GM23338 (cell line): Measurements from ENCODE around the gene DNASE1L2.

ENCODE experiments used
- CREB1 ChIP-seq: fragments of 250-450 bp; sonication (Bioruptor Pico); IDR thresholded peaks from 2 replicates; pipeline ENCODE4 v1.5.0; 2020; ENCODE audit warnings: low read depth, mild to moderate bottlenecking, moderate library complexity
- CTCF ChIP-seq, 2 experiments: fragments of 200-600 bp in 1 of 2; sonication (generic) in 1 of 2; conservative IDR thresholded peaks; 2 replicates each; pipeline versions ENCODE4 v1.5.1 to v1.6.1; 2016 to 2017; ENCODE audit warnings: antibody characterized with exemption in 2 of 2, low read depth in 2 of 2, mild to moderate bottlenecking in 2 of 2, moderate library complexity in 1 of 2
- ETS1 ChIP-seq: IDR thresholded peaks from 2 replicates; pipeline ENCODE4 v1.6.1; 2016; ENCODE audit warnings: antibody characterized with exemption
- EZH2 ChIP-seq: fragments of 200-600 bp; sonication (generic); IDR thresholded peaks from one replicate; pipeline ENCODE4 v1.8.0; 2017; ENCODE audit warnings: antibody characterized with exemption, mild to moderate bottlenecking, low read depth; ENCODE audit not compliant: unreplicated experiment
- EZH2phosphoT487 ChIP-seq: fragments of 200-600 bp; sonication (generic); IDR thresholded peaks from one replicate; pipeline ENCODE4 v1.8.1; 2018; ENCODE audit warnings: antibody characterized with exemption; ENCODE audit not compliant: unreplicated experiment
- JUNB ChIP-seq: IDR thresholded peaks from one replicate; pipeline ENCODE4 v1.6.1; 2016; ENCODE audit warnings: antibody characterized with exemption; ENCODE audit not compliant: unreplicated experiment
- NANOG ChIP-seq: IDR thresholded peaks from 2 replicates; pipeline ENCODE4 v1.6.1; 2016; ENCODE audit warnings: antibody characterized with exemption, borderline replicate concordance
- POLR2AphosphoS5 ChIP-seq: IDR thresholded peaks from 2 replicates; pipeline ENCODE4 v1.6.1; 2016; ENCODE audit warnings: antibody characterized with exemption, low read depth
- REST ChIP-seq: IDR thresholded peaks from one replicate; pipeline ENCODE4 v1.6.1; 2018; ENCODE audit warnings: antibody characterized with exemption; ENCODE audit not compliant: unreplicated experiment
- STAT1 ChIP-seq: IDR thresholded peaks from one replicate; pipeline ENCODE4 v1.6.1; 2016; ENCODE audit warnings: antibody characterized with exemption; ENCODE audit not compliant: unreplicated experiment
- ZNF331 ChIP-seq: fragments of 250-450 bp; sonication (Bioruptor Pico); IDR thresholded peaks from 2 replicates; pipeline ENCODE4 v1.5.0; 2020; ENCODE audit warnings: low read depth, mild to moderate bottlenecking, moderate library complexity

- TF ChIP-seq CTCF (conservative IDR thresholded peaks at IDR 0.05; ENCODE audit: low read depth in 2 of 2) (no peak), EZH2phosphoT487 (no peak), POLR2AphosphoS5 (no peak), EZH2 (no peak), CREB1 (CRISPR knock-in tag) (no peak), REST (no peak), ETS1 (no peak), STAT1 (no peak), NANOG (no peak), JUNB (no peak), ZNF331 (no peak)
Measured at GRCh38 chr16:2282866-2283555, 46.8 kb downstream of the DNASE1L2 start.
